HFFc6 (cell line): Measurements from ENCODE around the gene CIAPIN1. TPM values are rescaled to one million over a fixed set of nuclear protein-coding genes. Genes with fewer than 3 reads are reported as not detected.

Experiments
- DNase-seq: peaks from one replicate; pipeline ENCODE4 v3.0.0-alpha.2; 2018
- H3K27ac Mint-ChIP-seq: 2 replicates; pipeline ENCODE4 v1.8.0; 2020; ENCODE audit warnings: mild to moderate bottlenecking, mixed read lengths
- H3K27me3 Mint-ChIP-seq: 2 replicates; pipeline ENCODE4 v1.8.0; 2021; ENCODE audit warnings: mild to moderate bottlenecking, moderate library complexity, mixed read lengths; ENCODE audit not compliant: insufficient read depth
- H3K36me3 Mint-ChIP-seq: 2 replicates; pipeline ENCODE4 v1.8.0; 2021; ENCODE audit warnings: low read depth, mixed read lengths
- H3K4me1 Mint-ChIP-seq: 2 replicates; pipeline ENCODE4 v1.8.0; 2020; ENCODE audit warnings: low read depth, mixed read lengths
- H3K4me3 Mint-ChIP-seq: 2 replicates; pipeline ENCODE4 v1.8.0; 2020; ENCODE audit warnings: mild to moderate bottlenecking, moderate library complexity, mixed read lengths
- H3K9me3 Mint-ChIP-seq: 2 replicates; pipeline ENCODE4 v1.8.0; 2020; ENCODE audit warnings: mild to moderate bottlenecking, mixed read lengths
- CTCF ChIP-seq: fragments of 200-600 bp; sonication (generic); IDR thresholded peaks from 2 replicates; pipeline ENCODE4 v1.5.0; 2021; ENCODE audit warnings: antibody characterized with exemption, mild to moderate bottlenecking
- total RNA-seq, 6 experiments: library from RNA; stranded (reverse); fragmentation: NEBNext Ultra II Directional; extraction: Animal tissue kit (Norgen Biotek cat#: 25700); gene quantifications; 2 replicates in 1 of 6; 3 replicates in 5 of 6; pipeline ENCODE4 v1.2.3, GENCODE V29; 2021

Gene CIAPIN1
- total RNA-seq, 6 experiments from 2014 or later: 37.5 to 49.0 (median 46.8) TPM

- Mint-ChIP-seq H3K27ac (no peak overlapping the region), H3K4me1 (no peaks in the 10 kb centered on the region), H3K4me3 (no peak overlapping the region), H3K36me3 (peaks cover 26% of the 10 kb centered on the region), H3K9me3 (no peaks in the 10 kb centered on the region), H3K27me3 (peaks cover 1% of the 10 kb centered on the region; the same call in 1 of the 2 replicates)
- no peak for DNase-seq
- no peak for TF ChIP-seq CTCF
Measured at GRCh38 chr16:57432505-57432904, 14.7 kb downstream of the CIAPIN1 start.

- no peak for DNase-seq
- Mint-ChIP-seq H3K27ac (no peak overlapping the region), H3K4me3 (no peak overlapping the region), H3K4me1 (no peaks in the 10 kb centered on the region), H3K9me3 (no peaks in the 10 kb centered on the region), H3K27me3 (no peaks in the 10 kb centered on the region), H3K36me3 (peaks cover 32% of the 10 kb centered on the region)
- TF ChIP-seq CTCF: no peak
Measured at GRCh38 chr16:57430955-57431354, 16.2 kb downstream of the CIAPIN1 start.

- Mint-ChIP-seq H3K9me3 (no peaks in the 10 kb centered on the region), H3K4me1 (no peaks in the 10 kb centered on the region; the same call in 1 of the 2 replicates), H3K36me3 (peaks cover 32% of the 10 kb centered on the region), H3K4me3 (no peak overlapping the region), H3K27ac (no peak overlapping the region), H3K27me3 (no peaks in the 10 kb centered on the region)
- no peak for DNase-seq
- no peak for TF ChIP-seq CTCF
Measured at GRCh38 chr16:57427824-57428223, 19.4 kb downstream of the CIAPIN1 start.

GRCh38 chr16:57427307-57427706 is 19.9 kb downstream of the CIAPIN1 start:
- no peaks in the 10 kb centered on the region for H3K9me3 Mint-ChIP-seq
- H3K27me3 Mint-ChIP-seq: no peaks in the 10 kb centered on the region
- no peak overlapping the region for H3K4me3 Mint-ChIP-seq
- no peak overlapping the region for H3K27ac Mint-ChIP-seq
- H3K4me1 Mint-ChIP-seq: peaks cover 5% of the 10 kb centered on the region
- H3K36me3 Mint-ChIP-seq: peaks cover 32% of the 10 kb centered on the region
- no peak for TF ChIP-seq CTCF
- no peak for DNase-seq

- H3K27ac Mint-ChIP-seq: no peak overlapping the region
Measured at GRCh38 chr16:57426356-57426755, 20.8 kb downstream of the CIAPIN1 start.

More at GRCh38 chr16:57426356-57426755, 20.8 kb downstream of the CIAPIN1 start:
- H3K36me3 Mint-ChIP-seq: peaks cover 31% of the 10 kb centered on the region
- H3K4me1 Mint-ChIP-seq: peaks cover 10% of the 10 kb centered on the region
- no peaks in the 10 kb centered on the region for H3K9me3 Mint-ChIP-seq
- DNase-seq: no peak
- TF ChIP-seq CTCF: no peak
- H3K4me3 Mint-ChIP-seq: no peak overlapping the region
- no peaks in the 10 kb centered on the region for H3K27me3 Mint-ChIP-seq
